Measurements from ENCODE around the gene ARL14EP.

ARL14EP gene

DNA sequence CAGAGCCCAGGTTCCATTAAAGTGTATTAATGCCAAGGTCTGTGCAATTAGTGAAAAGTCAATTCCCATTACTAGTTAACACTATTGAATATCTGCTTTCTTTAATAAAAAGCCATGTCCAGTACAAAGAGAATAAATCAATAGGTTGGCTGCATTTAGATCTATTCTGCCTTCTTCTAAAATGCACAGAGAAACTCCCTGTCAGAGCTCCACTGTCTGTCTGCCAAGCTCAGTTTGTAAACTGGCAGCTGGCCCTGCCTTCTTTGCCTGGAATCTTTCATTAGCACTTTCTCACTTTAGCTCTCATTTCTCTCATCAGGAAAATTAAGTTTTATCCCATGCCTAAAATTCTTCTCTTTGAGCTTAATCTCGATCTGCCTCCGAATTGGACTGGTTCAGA is 35.6 kb downstream of the ARL14EP start:
- no peak for ATAC-seq
- TF ChIP-seq ZFP3 (CRISPR knock-in tag; IDR thresholded peaks at IDR 0.05) (no peak), ARNTL (CRISPR knock-in tag; IDR thresholded peaks at IDR 0.05; ENCODE audit: borderline replicate concordance, low read depth) (no peak), RARB (CRISPR knock-in tag; IDR thresholded peaks at IDR 0.05) (no peak), GLIS3 (CRISPR knock-in tag; IDR thresholded peaks at IDR 0.05) (no peak), TCF4 (CRISPR knock-in tag; IDR thresholded peaks at IDR 0.05; ENCODE audit: borderline replicate concordance) (no peak), ISL1 (CRISPR knock-in tag; IDR thresholded peaks at IDR 0.05) (no peak), ZC3H10 (CRISPR knock-in tag; IDR thresholded peaks at IDR 0.05) (no peak), ZNF8 (CRISPR knock-in tag; IDR thresholded peaks at IDR 0.05) (no peak), SNAI2 (CRISPR knock-in tag; IDR thresholded peaks at IDR 0.05) (no peak), PPARA (CRISPR knock-in tag; IDR thresholded peaks at IDR 0.05; ENCODE audit: borderline replicate concordance) (no peak), BACH2 (CRISPR knock-in tag; IDR thresholded peaks at IDR 0.05; ENCODE audit: borderline replicate concordance) (no peak)
- TF ChIP-seq, protein P1, sequence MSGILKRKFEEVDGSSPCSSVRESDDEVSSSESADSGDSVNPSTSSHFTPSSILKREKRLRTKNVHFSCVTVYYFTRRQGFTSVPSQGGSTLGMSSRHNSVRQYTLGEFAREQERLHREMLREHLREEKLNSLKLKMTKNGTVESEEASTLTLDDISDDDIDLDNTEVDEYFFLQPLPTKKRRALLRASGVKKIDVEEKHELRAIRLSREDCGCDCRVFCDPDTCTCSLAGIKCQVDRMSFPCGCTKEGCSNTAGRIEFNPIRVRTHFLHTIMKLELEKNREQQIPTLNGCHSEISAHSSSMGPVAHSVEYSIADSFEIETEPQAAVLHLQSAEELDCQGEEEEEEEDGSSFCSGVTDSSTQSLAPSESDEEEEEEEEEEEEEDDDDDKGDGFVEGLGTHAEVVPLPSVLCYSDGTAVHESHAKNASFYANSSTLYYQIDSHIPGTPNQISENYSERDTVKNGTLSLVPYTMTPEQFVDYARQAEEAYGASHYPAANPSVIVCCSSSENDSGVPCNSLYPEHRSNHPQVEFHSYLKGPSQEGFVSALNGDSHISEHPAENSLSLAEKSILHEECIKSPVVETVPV (CRISPR knock-in tag; IDR thresholded peaks at IDR 0.05), result no peak
- TF ChIP-seq, protein P2, sequence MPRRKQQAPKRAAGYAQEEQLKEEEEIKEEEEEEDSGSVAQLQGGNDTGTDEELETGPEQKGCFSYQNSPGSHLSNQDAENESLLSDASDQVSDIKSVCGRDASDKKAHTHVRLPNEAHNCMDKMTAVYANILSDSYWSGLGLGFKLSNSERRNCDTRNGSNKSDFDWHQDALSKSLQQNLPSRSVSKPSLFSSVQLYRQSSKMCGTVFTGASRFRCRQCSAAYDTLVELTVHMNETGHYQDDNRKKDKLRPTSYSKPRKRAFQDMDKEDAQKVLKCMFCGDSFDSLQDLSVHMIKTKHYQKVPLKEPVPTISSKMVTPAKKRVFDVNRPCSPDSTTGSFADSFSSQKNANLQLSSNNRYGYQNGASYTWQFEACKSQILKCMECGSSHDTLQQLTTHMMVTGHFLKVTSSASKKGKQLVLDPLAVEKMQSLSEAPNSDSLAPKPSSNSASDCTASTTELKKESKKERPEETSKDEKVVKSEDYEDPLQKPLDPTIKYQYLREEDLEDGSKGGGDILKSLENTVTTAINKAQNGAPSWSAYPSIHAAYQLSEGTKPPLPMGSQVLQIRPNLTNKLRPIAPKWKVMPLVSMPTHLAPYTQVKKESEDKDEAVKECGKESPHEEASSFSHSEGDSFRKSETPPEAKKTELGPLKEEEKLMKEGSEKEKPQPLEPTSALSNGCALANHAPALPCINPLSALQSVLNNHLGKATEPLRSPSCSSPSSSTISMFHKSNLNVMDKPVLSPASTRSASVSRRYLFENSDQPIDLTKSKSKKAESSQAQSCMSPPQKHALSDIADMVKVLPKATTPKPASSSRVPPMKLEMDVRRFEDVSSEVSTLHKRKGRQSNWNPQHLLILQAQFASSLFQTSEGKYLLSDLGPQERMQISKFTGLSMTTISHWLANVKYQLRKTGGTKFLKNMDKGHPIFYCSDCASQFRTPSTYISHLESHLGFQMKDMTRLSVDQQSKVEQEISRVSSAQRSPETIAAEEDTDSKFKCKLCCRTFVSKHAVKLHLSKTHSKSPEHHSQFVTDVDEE (CRISPR knock-in tag; IDR thresholded peaks at IDR 0.05), result no peak
- TF ChIP-seq, protein P3, sequence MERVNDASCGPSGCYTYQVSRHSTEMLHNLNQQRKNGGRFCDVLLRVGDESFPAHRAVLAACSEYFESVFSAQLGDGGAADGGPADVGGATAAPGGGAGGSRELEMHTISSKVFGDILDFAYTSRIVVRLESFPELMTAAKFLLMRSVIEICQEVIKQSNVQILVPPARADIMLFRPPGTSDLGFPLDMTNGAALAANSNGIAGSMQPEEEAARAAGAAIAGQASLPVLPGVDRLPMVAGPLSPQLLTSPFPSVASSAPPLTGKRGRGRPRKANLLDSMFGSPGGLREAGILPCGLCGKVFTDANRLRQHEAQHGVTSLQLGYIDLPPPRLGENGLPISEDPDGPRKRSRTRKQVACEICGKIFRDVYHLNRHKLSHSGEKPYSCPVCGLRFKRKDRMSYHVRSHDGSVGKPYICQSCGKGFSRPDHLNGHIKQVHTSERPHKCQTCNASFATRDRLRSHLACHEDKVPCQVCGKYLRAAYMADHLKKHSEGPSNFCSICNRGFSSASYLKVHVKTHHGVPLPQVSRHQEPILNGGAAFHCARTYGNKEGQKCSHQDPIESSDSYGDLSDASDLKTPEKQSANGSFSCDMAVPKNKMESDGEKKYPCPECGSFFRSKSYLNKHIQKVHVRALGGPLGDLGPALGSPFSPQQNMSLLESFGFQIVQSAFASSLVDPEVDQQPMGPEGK (CRISPR knock-in tag; IDR thresholded peaks at IDR 0.05; ENCODE audit: borderline replicate concordance), result no peak
- TF ChIP-seq, protein P4, sequence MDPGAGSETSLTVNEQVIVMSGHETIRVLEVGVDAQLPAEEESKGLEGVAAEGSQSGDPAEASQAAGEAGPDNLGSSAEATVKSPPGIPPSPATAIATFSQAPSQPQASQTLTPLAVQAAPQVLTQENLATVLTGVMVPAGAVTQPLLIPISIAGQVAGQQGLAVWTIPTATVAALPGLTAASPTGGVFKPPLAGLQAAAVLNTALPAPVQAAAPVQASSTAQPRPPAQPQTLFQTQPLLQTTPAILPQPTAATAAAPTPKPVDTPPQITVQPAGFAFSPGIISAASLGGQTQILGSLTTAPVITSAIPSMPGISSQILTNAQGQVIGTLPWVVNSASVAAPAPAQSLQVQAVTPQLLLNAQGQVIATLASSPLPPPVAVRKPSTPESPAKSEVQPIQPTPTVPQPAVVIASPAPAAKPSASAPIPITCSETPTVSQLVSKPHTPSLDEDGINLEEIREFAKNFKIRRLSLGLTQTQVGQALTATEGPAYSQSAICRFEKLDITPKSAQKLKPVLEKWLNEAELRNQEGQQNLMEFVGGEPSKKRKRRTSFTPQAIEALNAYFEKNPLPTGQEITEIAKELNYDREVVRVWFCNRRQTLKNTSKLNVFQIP (CRISPR knock-in tag; IDR thresholded peaks at IDR 0.05; ENCODE audit: borderline replicate concordance, low read depth), result no peak

DNA sequence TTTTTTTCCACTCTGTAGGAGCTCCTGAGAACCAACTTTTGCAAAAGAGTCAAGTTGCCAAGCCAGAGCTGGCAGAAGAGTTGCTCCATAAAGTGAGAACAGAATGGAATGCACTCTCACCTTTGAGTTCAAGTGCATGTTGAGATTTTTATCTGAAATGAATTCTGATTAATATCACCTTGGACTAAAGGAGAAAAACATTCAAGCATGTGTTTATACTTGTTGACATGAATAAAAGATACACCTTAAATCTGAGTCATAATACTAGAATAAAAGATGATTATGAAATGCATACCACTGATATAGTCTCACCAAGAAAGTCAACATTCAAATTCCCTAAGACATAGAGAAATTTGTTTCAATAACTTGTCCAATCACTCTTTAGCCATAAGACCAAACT is 37.8 kb downstream of the ARL14EP start:
- ATAC-seq, result no peak
- TF ChIP-seq GLIS3 (CRISPR knock-in tag; IDR thresholded peaks at IDR 0.05), result no peak
- TF ChIP-seq ZNF565 (CRISPR knock-in tag; conservative IDR thresholded peaks at IDR 0.05; ENCODE audit: low read depth), result no peak
- no peak for TF ChIP-seq TOX (CRISPR knock-in tag; IDR thresholded peaks at IDR 0.05; ENCODE audit: borderline replicate concordance)
- no peak for TF ChIP-seq ZNF70 (CRISPR knock-in tag; IDR thresholded peaks at IDR 0.05)
- TF ChIP-seq ARNTL (CRISPR knock-in tag; IDR thresholded peaks at IDR 0.05; ENCODE audit: borderline replicate concordance, low read depth), result no peak
- TF ChIP-seq, protein P3 (CRISPR knock-in tag; IDR thresholded peaks at IDR 0.05; ENCODE audit: borderline replicate concordance), result no peak
- TF ChIP-seq, protein P5, sequence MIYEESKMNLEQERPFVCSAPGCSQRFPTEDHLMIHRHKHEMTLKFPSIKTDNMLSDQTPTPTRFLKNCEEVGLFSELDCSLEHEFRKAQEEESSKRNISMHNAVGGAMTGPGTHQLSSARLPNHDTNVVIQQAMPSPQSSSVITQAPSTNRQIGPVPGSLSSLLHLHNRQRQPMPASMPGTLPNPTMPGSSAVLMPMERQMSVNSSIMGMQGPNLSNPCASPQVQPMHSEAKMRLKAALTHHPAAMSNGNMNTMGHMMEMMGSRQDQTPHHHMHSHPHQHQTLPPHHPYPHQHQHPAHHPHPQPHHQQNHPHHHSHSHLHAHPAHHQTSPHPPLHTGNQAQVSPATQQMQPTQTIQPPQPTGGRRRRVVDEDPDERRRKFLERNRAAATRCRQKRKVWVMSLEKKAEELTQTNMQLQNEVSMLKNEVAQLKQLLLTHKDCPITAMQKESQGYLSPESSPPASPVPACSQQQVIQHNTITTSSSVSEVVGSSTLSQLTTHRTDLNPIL (CRISPR knock-in tag; IDR thresholded peaks at IDR 0.05; ENCODE audit: low read depth), result no peak
- TF ChIP-seq ESRRG (CRISPR knock-in tag; IDR thresholded peaks at IDR 0.05), result no peak
